ENCODE data around the gene ZFTA.
A peak's percentile ranks its signal among the peaks of the same experiment; 100 is the strongest.

The ZFTA gene

DNA sequence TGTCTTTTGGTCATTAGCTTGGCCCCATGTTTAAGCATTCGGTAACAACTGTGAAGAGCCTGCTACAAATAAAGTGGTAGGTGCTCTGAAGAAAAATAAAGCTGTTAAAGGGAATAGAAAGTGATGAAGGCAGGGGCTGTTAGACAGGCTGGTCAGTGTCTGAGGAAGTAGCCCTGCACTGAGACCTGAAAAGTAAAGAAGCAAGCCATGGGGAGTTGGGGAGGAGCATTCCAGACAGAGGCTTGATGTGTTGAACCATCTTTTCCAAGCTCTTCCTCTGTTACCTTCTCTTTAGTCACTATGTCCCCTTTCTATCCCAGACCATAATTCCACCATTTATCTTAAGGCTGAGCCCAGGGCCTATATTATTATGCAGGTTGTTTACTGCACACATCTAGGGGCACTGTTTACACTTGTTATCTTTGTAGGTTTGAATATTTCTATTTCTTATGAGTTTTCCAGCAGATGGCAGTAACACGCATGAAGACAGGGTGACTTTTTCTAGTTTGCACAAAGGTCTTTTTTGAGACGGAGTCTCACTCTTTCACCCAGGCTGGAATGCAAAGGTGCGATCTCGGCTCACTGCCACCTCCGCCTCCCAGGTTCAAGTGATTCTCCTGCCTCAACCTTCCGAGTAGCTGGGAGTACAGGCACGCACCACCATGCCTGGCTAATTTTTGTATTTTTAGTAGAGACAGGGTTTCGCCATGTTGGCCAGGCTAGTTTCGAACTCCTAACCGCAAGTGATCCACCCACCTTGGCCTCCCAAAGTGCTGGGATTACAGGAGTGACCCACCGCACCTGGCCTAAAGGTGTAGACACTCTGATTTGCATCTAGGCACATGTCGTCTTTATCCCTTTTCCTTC, 23.0 kb downstream of the ZFTA start:
- DNase-seq: no peak

DNA sequence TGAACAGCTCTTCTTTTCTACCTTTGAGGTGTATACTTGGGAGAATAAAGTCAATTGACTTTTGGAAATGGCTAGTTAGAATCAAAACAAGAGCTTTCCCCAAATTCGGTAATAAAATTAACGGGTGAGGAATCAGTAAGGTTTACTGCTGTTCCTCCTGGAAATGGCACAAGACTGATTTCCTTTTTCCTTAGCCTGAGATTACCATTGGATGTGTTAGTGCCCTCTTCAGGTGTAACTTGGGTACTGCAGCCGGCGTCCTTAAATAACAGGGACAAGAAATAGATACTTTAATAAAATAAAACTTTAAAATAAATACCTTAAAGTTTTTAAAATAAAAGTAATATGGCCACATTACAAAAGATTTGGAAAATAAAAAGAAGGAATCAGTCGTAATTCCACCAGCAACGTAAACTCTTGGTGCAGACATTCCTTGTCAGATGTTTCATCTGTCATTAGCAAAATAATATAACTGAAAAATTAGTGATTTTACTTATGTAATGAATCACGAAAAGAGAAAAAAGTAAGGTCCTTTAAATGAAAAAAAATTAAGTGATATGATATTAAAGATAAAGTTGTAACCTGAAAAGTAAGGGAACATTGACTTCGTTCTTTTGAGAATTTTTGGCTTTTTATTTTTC, 29.7 kb downstream of the ZFTA start:
- DNase-seq: peak; percentile 70

DNA sequence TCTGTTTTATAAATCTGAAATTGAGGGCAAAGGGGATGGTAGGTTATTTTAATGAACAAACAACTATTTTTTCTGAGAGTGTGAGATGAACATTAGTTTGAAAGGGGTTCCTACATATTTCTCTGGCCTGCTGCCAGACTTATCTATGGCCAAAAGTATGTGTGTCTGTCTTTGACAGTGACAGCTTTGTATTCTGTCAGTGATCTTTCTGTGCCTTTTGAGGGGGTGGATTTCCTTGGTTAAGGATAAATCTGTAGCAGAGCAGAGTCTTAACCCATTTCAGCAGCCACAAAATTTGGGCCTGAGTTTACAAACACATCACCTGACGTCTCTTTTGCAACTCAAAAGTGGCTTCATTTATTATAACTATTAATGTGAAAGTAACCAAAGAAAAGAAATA, 30.9 kb downstream of the ZFTA start:
- no peak for DNase-seq

DNA sequence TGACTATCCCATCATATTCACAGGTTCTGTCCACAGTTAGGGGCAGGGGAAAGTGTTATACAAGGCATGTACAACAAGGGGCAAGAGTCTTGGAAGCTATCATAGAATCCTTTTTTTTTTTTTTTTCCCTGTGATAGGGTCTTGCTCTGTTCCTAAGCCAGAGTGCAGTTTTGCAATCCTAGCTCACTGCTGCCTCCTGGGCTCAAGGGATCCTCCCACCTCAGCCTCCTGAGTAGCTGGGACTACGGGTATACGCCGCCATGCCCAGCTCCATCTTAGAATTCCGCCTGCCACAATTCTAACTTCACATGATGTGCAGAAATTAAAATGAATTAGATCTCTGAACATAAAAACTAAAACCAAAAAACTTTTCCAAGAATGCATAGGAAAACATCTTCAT, 31.7 kb downstream of the ZFTA start:
- no peak for DNase-seq

DNA sequence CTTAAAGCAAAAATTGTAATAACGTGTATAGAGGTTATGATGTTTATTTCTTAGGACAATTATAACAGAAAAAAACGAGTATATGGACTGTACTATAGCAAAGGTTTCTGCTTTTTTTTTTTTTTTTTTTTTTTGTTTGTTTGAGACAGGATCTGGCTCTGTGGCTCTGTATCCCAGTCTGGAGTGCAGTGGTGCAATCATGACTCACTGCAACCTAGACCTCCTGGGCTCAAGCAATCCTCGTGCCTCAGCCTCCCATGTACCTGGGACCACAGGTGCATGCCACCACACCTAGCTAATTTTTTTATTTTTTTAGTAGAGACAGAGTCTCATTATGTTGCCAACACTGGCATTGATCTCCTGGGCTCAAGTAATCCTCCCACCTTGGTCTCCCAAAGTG, 39.2 kb downstream of the ZFTA start:
- no peak for DNase-seq

DNA sequence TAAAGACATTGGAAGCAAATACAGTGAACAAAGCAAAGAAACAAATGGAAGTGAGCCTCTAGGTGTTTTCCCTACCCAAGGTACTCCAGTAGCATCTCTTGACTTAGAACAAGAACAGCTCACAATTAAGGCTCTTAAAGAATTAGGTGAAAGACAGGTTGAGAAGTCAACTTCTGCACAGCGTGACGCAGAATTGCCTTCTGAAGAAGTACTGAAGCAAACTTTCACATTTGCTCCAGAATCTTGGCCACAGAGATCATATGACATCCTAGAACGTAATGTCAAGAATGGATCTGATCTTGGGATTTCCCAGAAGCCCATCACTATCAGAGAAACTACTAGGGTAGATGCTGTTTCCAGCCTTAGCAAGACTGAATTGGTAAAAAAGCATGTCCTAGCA, 48.0 kb downstream of the ZFTA start:
- no peak for DNase-seq

DNA sequence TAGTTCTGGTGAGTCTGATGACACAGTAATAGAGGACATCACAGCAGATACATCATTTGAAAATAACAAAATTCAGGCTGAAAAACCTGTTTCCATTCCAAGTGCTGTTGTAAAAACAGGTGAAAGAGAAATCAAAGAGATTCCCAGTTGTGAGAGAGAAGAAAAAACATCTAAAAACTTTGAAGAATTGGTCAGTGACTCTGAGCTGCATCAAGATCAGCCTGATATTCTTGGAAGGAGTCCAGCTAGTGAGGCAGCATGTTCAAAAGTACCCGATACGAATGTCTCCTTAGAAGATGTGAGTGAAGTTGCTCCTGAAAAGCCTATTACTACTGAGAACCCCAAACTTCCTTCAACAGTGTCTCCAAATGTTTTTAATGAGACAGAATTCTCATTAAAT, 48.6 kb downstream of the ZFTA start:
- no peak for DNase-seq

DNA sequence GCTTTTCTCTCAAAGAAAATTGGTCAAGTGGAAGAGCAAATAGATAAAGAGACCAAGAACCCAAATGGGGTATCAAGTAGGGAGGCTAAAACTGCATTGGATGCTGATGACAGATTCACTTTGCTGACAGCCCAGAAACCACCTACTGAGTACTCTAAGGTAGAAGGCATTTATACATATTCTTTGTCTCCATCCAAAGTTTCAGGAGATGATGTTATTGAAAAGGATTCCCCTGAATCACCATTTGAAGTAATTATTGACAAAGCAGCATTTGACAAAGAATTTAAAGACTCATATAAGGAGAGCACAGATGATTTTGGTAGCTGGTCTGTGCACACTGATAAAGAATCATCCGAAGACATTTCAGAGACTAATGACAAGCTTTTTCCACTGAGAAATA, 49.6 kb downstream of the ZFTA start:
- DNase-seq: no peak
